GM21576 (cell line): ENCODE data around the gene SLC16A3.
"Not testable (repeated sequence)": the region's sequence is repeated elsewhere in the genome, so short reads cannot be mapped to it uniquely, and the experiment has no call there.

Experiments used
- ATAC-seq: cut with Tn5 transposase; IDR thresholded peaks from one replicate; pipeline ENCODE4 v1.9.1; 2021; ENCODE audit warnings: mild to moderate bottlenecking, moderate library complexity; ENCODE audit not compliant: unreplicated experiment

Gene SLC16A3

GRCh38 chr17:82203920-82204319, 24.9 kb upstream of the SLC16A3 start:
- no peak for ATAC-seq

- no peak for ATAC-seq
Measured at GRCh38 chr17:82204831-82205719, 23.8 kb upstream of the SLC16A3 start.

- peak; percentile 64 for ATAC-seq
Measured at GRCh38 chr17:82205720-82206508, 22.9 kb upstream of the SLC16A3 start.

GRCh38 chr17:82210655-82211054, 18.2 kb upstream of the SLC16A3 start:
- ATAC-seq, result not testable (repeated sequence)

GRCh38 chr17:82212331-82213250, 16.3 kb upstream of the SLC16A3 start, which contains the start of gene CCDC57:
Gene CCDC57 (minus strand): TSS chr17:82212842. CDS start chr17:82201944, 10,898 bp downstream.
- ATAC-seq, result peak; percentile 55

GRCh38 chr17:82213251-82214011, 15.4 kb upstream of the SLC16A3 start:
- ATAC-seq, result no peak

- ATAC-seq, result no peak
Measured at GRCh38 chr17:82214012-82214628, 14.7 kb upstream of the SLC16A3 start.

GRCh38 chr17:82215095-82215971, 13.5 kb upstream of the SLC16A3 start:
- ATAC-seq, result no peak

GRCh38 chr17:82215972-82216300, 12.9 kb upstream of the SLC16A3 start:
- no peak for ATAC-seq

GRCh38 chr17:82216301-82217119, 12.3 kb upstream of the SLC16A3 start:
- ATAC-seq, result no peak

GRCh38 chr17:82217120-82217529, 11.7 kb upstream of the SLC16A3 start:
- no peak for ATAC-seq

- no peak for ATAC-seq
Measured at GRCh38 chr17:82217530-82218204, 11.2 kb upstream of the SLC16A3 start.

GRCh38 chr17:82218349-82219075, 10.3 kb upstream of the SLC16A3 start:
- ATAC-seq, result no peak

GRCh38 chr17:82219083-82219482, 9.8 kb upstream of the SLC16A3 start:
- ATAC-seq, result no peak

- no peak for ATAC-seq
Measured at GRCh38 chr17:82219753-82220709, 8.8 kb upstream of the SLC16A3 start.
